ENCODE data around the gene ITPR1.

The ITPR1 gene

GRCh38 chr3:4839278-4839677, 346.1 kb downstream of the ITPR1 start:
- DNase-seq: no peak

- no peak for DNase-seq
These were observed 348.1 kb downstream of the ITPR1 start for GRCh38 chr3:4841225-4841624.

DNA sequence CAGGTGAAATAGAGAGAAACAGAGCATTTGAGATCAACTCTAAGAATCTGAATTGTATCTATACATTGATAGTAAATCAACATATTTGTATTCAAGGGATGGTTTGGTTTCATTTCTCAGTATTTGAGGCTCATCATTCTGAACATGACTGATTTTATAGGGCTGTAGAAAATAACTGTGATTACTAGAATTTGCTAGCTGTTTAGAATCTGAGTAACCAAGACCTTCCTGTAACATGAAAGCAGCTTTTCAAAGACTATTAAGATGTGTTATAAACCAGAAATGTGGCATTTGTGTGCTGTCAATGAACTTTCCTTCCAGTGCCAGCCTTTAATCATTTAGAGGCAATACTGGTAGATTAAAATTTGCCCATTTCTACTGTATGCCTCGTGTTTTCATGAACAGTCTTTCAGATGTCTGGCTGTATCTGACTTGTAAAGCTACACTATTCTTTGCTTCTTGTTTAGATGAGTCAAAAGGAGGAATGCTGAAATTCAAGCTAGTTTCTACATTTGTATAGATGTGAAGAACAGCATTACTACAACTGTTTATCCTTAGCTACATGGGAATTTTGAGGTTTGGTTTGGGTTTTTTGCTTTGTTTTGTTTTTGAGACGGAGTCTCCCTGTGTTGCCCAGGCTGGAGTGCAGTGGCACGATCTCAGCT, 348.8 kb downstream of the ITPR1 start:
- no peak for DNase-seq

GRCh38 chr3:4843619-4844018, 350.5 kb downstream of the ITPR1 start:
- DNase-seq: no peak

- no peak for DNase-seq
These were observed 352.7 kb downstream of the ITPR1 start for GRCh38 chr3:4845882-4846281.

- DNase-seq: no peak
These were observed 353.4 kb downstream of the ITPR1 start for GRCh38 chr3:4846543-4846942.

DNA sequence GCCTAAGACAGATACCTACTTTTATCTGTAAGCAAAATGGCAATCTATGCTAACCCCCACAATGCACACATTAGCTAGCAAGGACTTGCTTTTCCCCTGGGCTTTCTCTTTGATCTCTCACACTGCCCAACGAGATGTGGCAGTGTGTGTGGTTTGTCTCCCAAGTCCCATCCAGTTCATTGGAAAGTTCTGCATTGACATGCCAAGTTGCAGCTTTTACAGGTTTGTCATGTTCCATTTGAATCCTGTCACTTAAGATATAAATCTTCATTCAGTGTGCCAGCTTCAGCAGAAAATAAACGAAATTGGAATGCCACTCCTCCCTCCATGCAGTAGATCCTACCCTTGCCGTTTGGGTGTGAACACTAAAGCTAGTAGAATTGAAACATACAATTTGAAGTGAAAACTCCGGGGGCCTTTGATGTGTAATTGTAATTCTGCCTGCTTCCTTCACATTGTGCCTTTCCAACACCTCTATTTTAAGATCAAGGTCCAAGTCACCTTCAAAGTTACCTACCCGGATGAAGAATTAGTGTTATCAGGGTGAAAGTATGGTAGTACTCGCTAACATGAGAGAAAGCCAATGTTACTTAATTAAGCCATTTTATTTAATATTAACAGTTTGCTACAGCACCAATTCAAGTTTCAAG, 355.2 kb downstream of the ITPR1 start:
- no peak for DNase-seq

GRCh38 chr3:4849136-4849535, 356.0 kb downstream of the ITPR1 start:
- DNase-seq: no peak

DNA sequence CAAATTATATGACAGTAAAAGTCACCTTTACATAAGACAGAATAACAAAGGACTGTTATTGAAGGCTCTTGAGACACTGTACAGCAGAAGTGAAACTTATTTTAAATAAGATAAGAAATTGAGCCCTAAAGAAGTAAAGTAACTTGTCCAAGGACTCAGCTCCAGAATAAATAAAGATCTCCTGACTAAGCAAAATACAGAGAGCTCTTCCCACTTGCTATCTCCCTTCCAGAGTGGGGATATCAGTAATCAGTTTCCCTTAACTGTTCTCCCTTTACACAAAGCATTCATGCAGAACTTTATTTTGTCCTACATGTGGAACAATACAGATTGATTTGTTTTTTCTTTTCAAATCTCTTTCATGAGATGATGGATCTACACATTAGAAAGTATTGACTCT, 356.6 kb downstream of the ITPR1 start:
- DNase-seq: no peak

GRCh38 chr3:4850211-4850927, 357.2 kb downstream of the ITPR1 start:
- no peak for DNase-seq

- no peak for DNase-seq
These were observed 357.7 kb downstream of the ITPR1 start for GRCh38 chr3:4850928-4851265.

- DNase-seq: no peak
These were observed 359.9 kb downstream of the ITPR1 start for GRCh38 chr3:4852780-4853748.

DNA sequence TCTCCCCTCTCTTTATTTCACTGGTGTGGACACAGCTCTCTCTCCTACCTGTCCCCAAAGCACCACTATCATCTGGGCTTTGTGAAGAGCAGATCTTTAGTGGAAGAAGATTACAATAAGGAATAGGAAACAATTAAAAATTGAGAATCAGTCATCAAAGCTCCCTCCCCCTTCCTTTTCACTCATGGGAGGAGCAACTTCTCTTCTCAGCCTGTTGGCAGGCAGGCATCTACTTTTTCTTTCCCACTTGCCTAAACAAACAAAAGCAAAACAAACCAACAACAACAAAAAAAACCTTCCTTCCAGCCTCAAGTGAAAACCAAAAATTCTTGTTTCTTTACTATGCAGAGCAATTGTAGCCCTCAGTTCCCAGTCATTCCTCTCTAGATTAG, 360.6 kb downstream of the ITPR1 start:
- no peak for DNase-seq

DNA sequence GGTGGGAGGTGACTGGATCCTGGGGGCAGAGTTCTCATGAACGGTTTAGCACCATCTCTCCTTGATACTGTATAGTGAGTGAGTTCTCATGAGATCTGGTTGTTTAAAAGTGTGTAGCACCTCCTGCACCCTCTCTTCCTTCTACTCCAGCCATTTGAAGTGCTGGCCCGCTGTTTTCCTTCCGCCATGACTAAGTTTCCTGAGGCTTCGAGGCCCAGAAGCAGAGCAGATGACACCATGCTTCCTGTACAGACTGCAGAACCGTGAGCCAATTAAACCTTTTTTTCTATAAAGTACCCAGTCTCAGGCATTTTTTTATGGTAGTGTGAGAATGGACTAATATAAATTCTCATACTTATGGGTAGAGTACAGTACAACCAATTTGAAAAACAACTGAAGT, 362.5 kb downstream of the ITPR1 start:
- DNase-seq: no peak

DNA sequence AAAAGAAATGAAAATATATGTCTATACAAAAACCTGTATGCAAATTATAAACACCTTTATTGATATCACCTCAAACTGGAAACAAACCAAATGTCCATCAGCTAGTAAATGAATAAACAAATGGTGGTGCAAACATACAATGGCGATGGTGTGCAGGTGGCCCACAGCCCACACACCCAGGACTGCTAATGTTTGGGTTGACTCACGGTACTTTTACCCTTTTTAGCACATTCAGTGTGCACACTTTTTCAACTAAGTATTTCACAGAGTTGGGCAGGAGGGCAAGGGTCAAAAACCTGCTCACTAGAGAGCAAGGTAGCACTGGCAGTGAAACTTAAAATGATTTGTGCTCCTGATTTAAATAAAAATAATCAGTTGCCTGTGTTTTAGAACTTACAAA, 363.0 kb downstream of the ITPR1 start:
- no peak for DNase-seq

DNA sequence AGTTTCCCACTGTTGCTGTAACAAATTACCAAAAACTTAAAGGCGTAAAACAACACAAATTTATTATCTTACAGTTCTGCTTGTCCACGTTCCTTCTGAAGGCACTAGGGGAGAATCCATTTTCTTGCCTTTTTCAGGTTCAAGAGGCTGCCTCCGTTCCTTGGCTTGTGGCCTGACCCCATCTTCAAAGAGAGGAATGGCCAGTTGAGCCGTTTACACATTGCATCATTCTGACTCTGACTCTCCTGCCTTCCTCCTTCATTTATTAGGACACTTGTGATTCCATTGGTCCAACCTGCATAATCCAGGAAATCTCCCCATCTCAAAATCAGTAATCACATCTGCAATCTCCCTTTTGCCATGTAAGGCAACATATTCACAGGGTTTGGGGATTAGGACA, 363.4 kb downstream of the ITPR1 start:
- DNase-seq: no peak

DNA sequence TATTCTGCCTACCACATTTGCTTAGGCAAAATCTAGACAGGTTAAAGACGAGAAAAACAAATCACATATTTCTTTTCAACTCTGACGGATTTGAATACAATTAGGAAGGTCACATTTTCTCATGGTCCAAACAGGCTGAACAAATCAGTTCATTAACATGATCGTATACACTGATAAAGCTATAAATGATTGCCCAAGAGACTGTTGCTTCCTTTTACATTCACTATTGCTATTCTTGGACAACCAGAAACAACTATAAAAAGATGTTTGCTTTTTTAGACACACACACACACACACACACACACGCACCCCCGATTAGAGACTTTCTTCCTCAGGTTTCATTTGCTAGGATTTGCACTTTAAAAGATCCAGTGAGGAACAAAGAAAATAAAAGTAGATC, 363.8 kb downstream of the ITPR1 start:
- DNase-seq: no peak

DNA sequence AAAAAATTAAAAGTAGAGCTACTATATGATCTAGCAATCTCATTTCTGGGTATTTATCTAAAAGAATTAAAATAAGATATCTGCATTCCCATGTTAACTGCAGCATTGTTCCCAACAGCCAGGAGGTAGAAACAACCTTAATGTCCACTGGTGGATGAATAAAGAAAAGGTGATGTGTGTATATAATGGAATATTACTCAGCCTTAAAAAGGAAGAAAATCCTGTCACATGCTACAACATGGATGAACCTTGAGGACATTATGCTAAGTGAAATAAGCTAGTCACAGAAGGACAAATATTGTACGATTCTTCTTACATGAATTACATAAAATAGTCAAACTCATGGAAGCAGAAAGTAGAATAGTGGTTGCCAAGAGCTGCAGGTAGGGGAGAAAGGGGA, 366.6 kb downstream of the ITPR1 start:
- DNase-seq: no peak

- DNase-seq: no peak
These were observed 369.8 kb downstream of the ITPR1 start for GRCh38 chr3:4862973-4863372.

DNA sequence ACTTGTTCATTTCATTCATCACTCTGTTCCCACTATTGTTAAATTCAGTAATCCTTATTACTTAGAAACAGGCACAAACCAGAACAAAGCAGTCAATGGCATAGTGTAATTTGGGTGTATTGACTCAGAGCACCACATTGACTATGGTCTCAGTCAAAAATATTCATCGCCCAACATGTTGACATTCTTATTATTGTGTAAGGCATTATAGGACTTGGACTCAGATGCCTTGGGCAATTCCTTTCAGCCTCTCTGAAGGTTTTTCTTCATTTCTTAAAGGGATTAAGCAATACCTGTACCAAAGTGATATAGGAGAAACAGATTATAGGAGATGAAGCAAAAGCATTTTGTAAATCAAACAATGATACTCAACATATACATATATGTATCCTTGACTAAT, 371.4 kb downstream of the ITPR1 start:
- DNase-seq: peak; percentile 67

GRCh38 chr3:4865714-4866113, 372.6 kb downstream of the ITPR1 start:
- DNase-seq: no peak

- DNase-seq: no peak
These were observed 373.7 kb downstream of the ITPR1 start for GRCh38 chr3:4866866-4867265.

- no peak for DNase-seq
These were observed 384.1 kb downstream of the ITPR1 start for GRCh38 chr3:4877173-4877787.

Data from SIG-M5 (cell line).